Lower leg skin (tissue), 3 donors: ENCODE results near the gene LMNB1.

Source experiments
- CTCF ChIP-seq, 3 donors: fragments of 450-650 bp; IDR thresholded peaks; one replicate each; pipeline ENCODE4 v1.5.1; 2016; ENCODE audit warnings: antibody characterized with exemption in 3 of 3, mild to moderate bottlenecking in 3 of 3, moderate library complexity in 2 of 3
- POLR2A ChIP-seq, 2 donors: fragments of 450-650 bp; IDR thresholded peaks; one replicate each; pipeline ENCODE4 v1.6.1; 2016 to 2017; ENCODE audit warnings: antibody characterized with exemption in 2 of 2, mild to moderate bottlenecking in 1 of 2, moderate library complexity in 1 of 2

- no peak for TF ChIP-seq CTCF (IDR thresholded peaks at IDR 0.05)
- no peak for TF ChIP-seq POLR2A (IDR thresholded peaks at IDR 0.05)
Observed at GRCh38 chr5:126836778-126837177, 59.8 kb downstream of the LMNB1 start.
